Mucosa of rectum (tissue), 2 donors: ENCODE results near the gene IGFBP5.

ENCODE experiments used
- H3K27ac ChIP-seq, 2 donors: one replicate each; pipeline ENCODE4 v1.7.0; 2013; ENCODE audit warnings: inconsistent platforms in 2 of 2, low read depth in 2 of 2, low read length in 2 of 2
- H3K27me3 ChIP-seq, 2 donors: one replicate each; pipeline ENCODE4 v1.7.0; 2013; ENCODE audit warnings: low read length in 2 of 2; ENCODE audit not compliant: control insufficient read depth in 2 of 2, insufficient read depth in 2 of 2
- H3K36me3 ChIP-seq, 2 donors: one replicate each; pipeline ENCODE4 v1.7.0; 2013; ENCODE audit warnings: low read length in 2 of 2; ENCODE audit not compliant: control insufficient read depth in 2 of 2, insufficient read depth in 2 of 2
- H3K4me1 ChIP-seq, 2 donors: one replicate each; pipeline ENCODE4 v1.7.0; 2013; ENCODE audit warnings: low read length in 2 of 2, mild to moderate bottlenecking in 1 of 2; ENCODE audit not compliant: control insufficient read depth in 2 of 2, insufficient read depth in 2 of 2
- H3K4me3 ChIP-seq, 2 donors: one replicate each; pipeline ENCODE4 v1.7.0; 2013; ENCODE audit warnings: low read length in 2 of 2
- H3K9ac ChIP-seq, 2 donors: one replicate each; pipeline ENCODE4 v1.7.0; 2013; ENCODE audit warnings: low read length in 2 of 2, low read depth in 1 of 2, mild to moderate bottlenecking in 1 of 2
- H3K9me3 ChIP-seq, 2 donors: one replicate each; pipeline ENCODE4 v1.7.0; 2013; ENCODE audit warnings: low read length in 2 of 2; ENCODE audit not compliant: control insufficient read depth in 2 of 2
- donor health status: healthy.
- donor health status: Normal muscosa, but diverticular disease.

Gene IGFBP5

DNA sequence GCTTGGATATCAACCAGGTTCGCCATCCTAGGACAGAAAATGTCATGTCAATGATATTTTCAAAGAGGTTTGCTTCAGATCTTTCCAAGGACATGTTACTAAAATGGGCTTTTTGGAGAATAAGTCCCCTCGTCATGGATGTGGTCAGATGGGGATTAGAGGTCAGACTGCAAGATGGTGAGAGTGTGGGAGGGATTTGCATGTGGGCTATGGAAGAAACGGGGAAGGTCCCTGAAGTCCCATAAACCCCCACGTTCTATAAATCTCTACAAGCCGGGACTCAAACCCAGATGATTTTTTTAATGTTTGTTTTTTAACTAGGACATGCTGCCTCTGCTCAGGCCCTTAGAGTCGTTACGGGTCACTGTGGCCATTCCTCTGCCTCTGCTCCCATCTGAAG is 37.7 kb upstream of the IGFBP5 start:
- Histone ChIP-seq H3K27me3 (peaks cover 0 to 2% of the 10 kb centered on the region in 2 donors), H3K27ac (no peak overlapping the region), H3K9me3 (no peaks in the 10 kb centered on the region), H3K36me3 (no peaks in the 10 kb centered on the region), H3K4me3 (no peak overlapping the region), H3K9ac (no peak overlapping the region), H3K4me1 (no peaks in the 10 kb centered on the region)

- Histone ChIP-seq H3K27me3 (peaks cover 0 to 2% of the 10 kb centered on the region in 2 donors), H3K9me3 (no peaks in the 10 kb centered on the region), H3K27ac (no peak overlapping the region), H3K4me1 (no peaks in the 10 kb centered on the region), H3K36me3 (no peaks in the 10 kb centered on the region), H3K4me3 (no peak overlapping the region), H3K9ac (no peak overlapping the region)
Observed at GRCh38 chr2:216732334-216732733, 37.0 kb upstream of the IGFBP5 start.

DNA sequence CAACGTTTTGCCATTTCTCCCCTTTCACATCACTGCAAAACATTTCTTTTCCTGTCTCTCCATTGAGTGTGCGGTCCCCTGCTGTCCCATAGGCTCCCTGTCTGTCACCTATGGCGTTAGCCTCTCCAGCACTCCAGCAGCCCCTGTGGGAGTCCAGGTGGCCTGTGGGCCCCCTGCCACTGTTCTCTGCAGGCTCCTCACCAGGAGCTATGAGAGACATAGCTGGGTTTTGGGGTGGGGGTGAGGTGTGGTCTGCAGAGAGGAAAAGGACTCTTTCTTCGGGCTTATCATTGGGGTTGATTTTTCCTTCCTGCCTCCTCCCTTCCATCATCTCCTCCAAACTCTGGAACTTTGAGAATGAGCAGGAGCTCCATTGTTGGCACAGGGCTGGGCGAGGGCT is 36.1 kb upstream of the IGFBP5 start:
- H3K4me1 ChIP-seq: no peaks in the 10 kb centered on the region
- no peaks in the 10 kb centered on the region for H3K9me3 ChIP-seq
- H3K27me3 ChIP-seq: peaks cover 0 to 2% of the 10 kb centered on the region in 2 donors
- H3K4me3 ChIP-seq: no peak overlapping the region
- H3K27ac ChIP-seq: no peak overlapping the region
- no peaks in the 10 kb centered on the region for H3K36me3 ChIP-seq
- H3K9ac ChIP-seq: no peak overlapping the region

DNA sequence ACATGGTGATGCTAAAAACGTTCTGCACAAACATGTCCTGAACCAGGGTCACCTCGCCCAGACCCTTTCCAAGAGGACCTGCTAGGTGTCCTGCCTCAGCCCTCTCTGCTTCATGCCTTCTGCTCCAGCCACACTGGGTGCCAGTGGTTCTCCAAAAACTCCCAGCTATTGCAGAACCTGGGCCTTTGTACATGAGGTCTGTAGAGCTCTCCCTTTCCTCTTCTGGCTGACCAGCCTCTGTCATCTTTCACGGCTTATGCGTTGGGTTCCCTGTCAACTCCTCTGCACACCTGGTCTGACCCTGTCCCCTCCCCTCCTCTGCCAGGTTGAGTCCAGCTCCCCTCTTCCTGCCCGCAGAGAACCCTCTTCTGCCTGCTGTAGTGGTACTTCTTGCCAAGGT is 35.5 kb upstream of the IGFBP5 start:
- Histone ChIP-seq H3K27ac (no peak overlapping the region), H3K4me3 (no peak overlapping the region)

DNA sequence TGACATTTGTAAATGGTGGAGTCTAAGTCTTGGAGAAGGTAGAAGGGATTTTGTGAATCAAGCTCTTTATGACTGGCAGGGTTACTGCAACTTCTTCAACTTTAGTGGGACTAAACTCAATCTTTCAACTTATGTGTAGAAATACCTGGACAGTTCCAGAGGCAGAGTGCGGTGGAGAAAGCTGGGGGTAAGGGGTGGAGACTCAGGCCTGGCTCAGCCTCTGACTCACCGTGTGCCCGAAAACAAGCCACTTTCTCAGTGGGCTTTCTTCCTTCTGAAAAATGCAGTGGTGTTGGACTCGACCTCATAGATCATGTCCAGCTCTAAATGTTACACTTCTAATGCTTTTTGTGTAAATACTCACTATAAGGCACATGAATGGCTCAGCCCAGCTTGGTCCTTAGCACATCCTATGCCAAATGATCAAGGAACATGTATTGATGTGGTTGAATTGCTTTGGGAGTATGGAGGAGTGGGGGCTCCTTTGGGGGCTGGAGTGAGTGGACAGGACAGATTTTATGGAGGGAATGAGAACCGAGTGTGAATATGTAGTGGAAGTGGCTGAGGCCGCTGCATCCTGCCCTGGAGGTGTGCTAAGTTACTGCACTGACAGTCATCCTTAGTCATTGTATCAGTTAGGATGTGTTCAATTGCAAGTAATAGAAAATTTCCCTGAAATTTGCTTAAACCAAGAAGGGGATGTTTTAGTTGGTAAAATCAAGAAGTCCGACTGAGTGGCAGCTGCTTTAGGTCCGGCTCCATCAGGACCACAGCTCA is 32.2 kb upstream of the IGFBP5 start:
- Histone ChIP-seq H3K27me3 (peaks cover 0 to 2% of the 10 kb centered on the region in 2 donors), H3K9ac (no peak overlapping the region), H3K4me1 (no peaks in the 10 kb centered on the region), H3K9me3 (no peaks in the 10 kb centered on the region), H3K27ac (no peak overlapping the region), H3K4me3 (no peak overlapping the region), H3K36me3 (no peaks in the 10 kb centered on the region)

More for the DNA sequence above, 35.5 kb upstream of the IGFBP5 start:
- Histone ChIP-seq H3K9me3 (no peaks in the 10 kb centered on the region), H3K4me1 (no peaks in the 10 kb centered on the region), H3K9ac (no peak overlapping the region), H3K36me3 (no peaks in the 10 kb centered on the region), H3K27me3 (peaks cover 0 to 2% of the 10 kb centered on the region in 2 donors)

- H3K27me3 ChIP-seq: no peaks in the 10 kb centered on the region
- no peaks in the 10 kb centered on the region for H3K36me3 ChIP-seq
- no peaks in the 10 kb centered on the region for H3K9me3 ChIP-seq
- H3K27ac ChIP-seq: no peak overlapping the region
- no peaks in the 10 kb centered on the region for H3K4me1 ChIP-seq
- H3K9ac ChIP-seq: no peak overlapping the region
- H3K4me3 ChIP-seq: no peak overlapping the region
Observed at GRCh38 chr2:216724190-216724589, 28.8 kb upstream of the IGFBP5 start.

DNA sequence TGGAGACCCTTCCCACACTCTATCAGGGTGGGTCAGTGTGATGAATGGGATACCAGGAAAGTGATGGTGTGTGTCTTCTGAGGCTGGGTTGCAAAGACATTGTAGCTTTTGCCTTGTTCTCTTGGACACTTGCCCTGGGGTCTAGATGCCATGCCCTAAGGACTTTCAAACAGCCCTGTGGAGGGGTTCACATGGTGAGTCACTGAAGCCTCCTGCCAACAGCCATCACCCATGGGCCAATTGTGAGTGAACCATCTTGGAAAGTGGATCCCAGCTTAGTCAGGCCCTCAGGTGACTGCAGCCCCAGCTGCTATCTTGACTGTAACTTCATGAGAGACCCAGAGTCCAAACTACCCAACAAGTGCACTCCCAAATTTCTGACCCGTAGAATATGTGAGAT is 25.8 kb upstream of the IGFBP5 start:
- H3K9me3 ChIP-seq: no peaks in the 10 kb centered on the region
- no peak overlapping the region for H3K4me3 ChIP-seq
- no peaks in the 10 kb centered on the region for H3K36me3 ChIP-seq
- no peaks in the 10 kb centered on the region for H3K27me3 ChIP-seq
- no peak overlapping the region for H3K9ac ChIP-seq
- no peak overlapping the region for H3K27ac ChIP-seq
- H3K4me1 ChIP-seq: no peaks in the 10 kb centered on the region

- Histone ChIP-seq H3K4me3 (no peak overlapping the region), H3K4me1 (no peaks in the 10 kb centered on the region), H3K27ac (no peak overlapping the region), H3K36me3 (no peaks in the 10 kb centered on the region), H3K27me3 (no peaks in the 10 kb centered on the region), H3K9me3 (no peaks in the 10 kb centered on the region), H3K9ac (no peak overlapping the region)
Observed at GRCh38 chr2:216720722-216721121, 25.4 kb upstream of the IGFBP5 start.

GRCh38 chr2:216717907-216718615 is 22.7 kb upstream of the IGFBP5 start:
- Histone ChIP-seq H3K4me1 (no peaks in the 10 kb centered on the region), H3K4me3 (no peak overlapping the region), H3K27ac (no peak overlapping the region), H3K9ac (no peak overlapping the region), H3K27me3 (no peaks in the 10 kb centered on the region), H3K36me3 (no peaks in the 10 kb centered on the region), H3K9me3 (no peaks in the 10 kb centered on the region)

GRCh38 chr2:216717491-216717901 is 22.1 kb upstream of the IGFBP5 start:
- Histone ChIP-seq H3K36me3 (no peaks in the 10 kb centered on the region), H3K4me1 (no peaks in the 10 kb centered on the region), H3K9me3 (no peaks in the 10 kb centered on the region), H3K9ac (no peak overlapping the region), H3K27me3 (no peaks in the 10 kb centered on the region), H3K27ac (no peak overlapping the region), H3K4me3 (no peak overlapping the region)
